Subcutaneous abdominal adipose tissue (tissue), 5 donors: ENCODE measurements around the gene MRPL22.
"Not testable (repeated sequence)": the region's sequence is repeated elsewhere in the genome, so short reads cannot be mapped to it uniquely, and the experiment has no call there.

Experiments used
- H3K27ac ChIP-seq: one replicate; pipeline ENCODE4 v1.7.0; 2013; ENCODE audit warnings: low read depth, mild to moderate bottlenecking, inconsistent platforms, low read length, moderate library complexity
- H3K27me3 ChIP-seq, 5 donors: one replicate each; pipeline ENCODE4 v1.7.0; 2013; ENCODE audit warnings: low read length in 5 of 5, inconsistent platforms in 1 of 5; ENCODE audit not compliant: control insufficient read depth in 5 of 5, insufficient read depth in 4 of 5
- H3K36me3 ChIP-seq, 5 donors: one replicate each; pipeline ENCODE4 v1.7.0; 2013; ENCODE audit warnings: low read length in 5 of 5; ENCODE audit not compliant: control insufficient read depth in 5 of 5, insufficient read depth in 5 of 5
- H3K4me1 ChIP-seq, 5 donors: one replicate each; pipeline ENCODE4 v1.7.0; 2013; ENCODE audit warnings: low read length in 5 of 5, mild to moderate bottlenecking in 3 of 5, moderate library complexity in 1 of 5; ENCODE audit not compliant: control insufficient read depth in 5 of 5, insufficient read depth in 5 of 5
- H3K4me3 ChIP-seq, 5 donors: one replicate each; pipeline ENCODE4 v1.7.0; 2013; ENCODE audit warnings: low read length in 5 of 5, low read depth in 1 of 5
- H3K9ac ChIP-seq, 5 donors: one replicate each; pipeline ENCODE4 v1.7.0; 2013; ENCODE audit warnings: low read length in 5 of 5, mild to moderate bottlenecking in 4 of 5, moderate library complexity in 3 of 5
- H3K9me3 ChIP-seq, 5 donors: one replicate each; pipeline ENCODE4 v1.7.0; 2013; ENCODE audit warnings: low read length in 5 of 5; ENCODE audit not compliant: control insufficient read depth in 5 of 5
- donor health status: healthy.
- donor health status: healthy.
- donor health status: healthy.
- donor health status: healthy.
- donor health status: healthy.

MRPL22 gene

GRCh38 chr5:154939387-154939786 is 1.5 kb upstream of the MRPL22 start:
- H3K27ac ChIP-seq, H3K4me3 ChIP-seq, H3K9me3 ChIP-seq, H3K27me3 ChIP-seq, H3K9ac ChIP-seq: not testable (repeated sequence)
- Histone ChIP-seq H3K4me1 (peaks cover 7 to 46% (median 39%) of the 10 kb centered on the region in 5 donors), H3K36me3 (peaks cover 6 to 13% (median 8%) of the 10 kb centered on the region in 5 donors)

- peak overlapping the region in 4 of 5 donors; percentile 92 to 94 (median 94) for H3K9ac ChIP-seq
- peaks cover under 1 to 13% (median 5%) of the 10 kb centered on the region in 5 donors for H3K36me3 ChIP-seq
- peak overlapping the region; percentile 76 for H3K27ac ChIP-seq
- peaks cover 7 to 46% (median 40%) of the 10 kb centered on the region in 5 donors for H3K4me1 ChIP-seq
- H3K9me3 ChIP-seq, result no peaks in the 10 kb centered on the region
- H3K27me3 ChIP-seq, result no peaks in the 10 kb centered on the region
- H3K4me3 ChIP-seq, result peak overlapping the region; percentile 93 to 99 (median 96)
Measured at GRCh38 chr5:154940375-154940771, 500 bp upstream of the MRPL22 start.

- H3K9ac ChIP-seq, result no peak overlapping the region
- H3K9me3 ChIP-seq, result no peaks in the 10 kb centered on the region
- H3K4me1 ChIP-seq, result peaks cover 2 to 25% (median 23%) of the 10 kb centered on the region in 5 donors
- H3K27ac ChIP-seq, result no peak overlapping the region
- H3K27me3 ChIP-seq, result no peaks in the 10 kb centered on the region
- peaks cover 0 to 11% (median 1%) of the 10 kb centered on the region in 5 donors for H3K36me3 ChIP-seq
- H3K4me3 ChIP-seq, result no peak overlapping the region
Measured at GRCh38 chr5:154943527-154943926, 2.7 kb downstream of the MRPL22 start.

- Histone ChIP-seq H3K27ac (no peak overlapping the region), H3K4me1 (peaks cover 2 to 31% (median 24%) of the 10 kb centered on the region in 5 donors), H3K36me3 (peaks cover 0 to 11% (median 3%) of the 10 kb centered on the region in 5 donors), H3K4me3 (no peak overlapping the region), H3K27me3 (no peaks in the 10 kb centered on the region), H3K9me3 (no peaks in the 10 kb centered on the region), H3K9ac (peak overlapping the region in 1 of 5 donors; percentile 7)
Measured at GRCh38 chr5:154944716-154945115, 3.8 kb downstream of the MRPL22 start.

GRCh38 chr5:154945695-154946301 is 4.9 kb downstream of the MRPL22 start:
- no peak overlapping the region for H3K27ac ChIP-seq
- no peak overlapping the region for H3K9ac ChIP-seq
- H3K36me3 ChIP-seq, result peaks cover 0 to 11% (median 3%) of the 10 kb centered on the region in 5 donors
- peaks cover 2 to 33% (median 23%) of the 10 kb centered on the region in 5 donors for H3K4me1 ChIP-seq
- no peak overlapping the region for H3K4me3 ChIP-seq
- no peaks in the 10 kb centered on the region for H3K9me3 ChIP-seq
- H3K27me3 ChIP-seq, result no peaks in the 10 kb centered on the region

- Histone ChIP-seq H3K4me1 (peaks cover 0 to 18% (median 6%) of the 10 kb centered on the region in 5 donors), H3K27ac (no peak overlapping the region), H3K27me3 (no peaks in the 10 kb centered on the region), H3K9ac (no peak overlapping the region), H3K36me3 (peaks cover 0 to 14% (median 3%) of the 10 kb centered on the region in 5 donors), H3K4me3 (no peak overlapping the region), H3K9me3 (no peaks in the 10 kb centered on the region)
Measured at GRCh38 chr5:154947778-154948177, 6.9 kb downstream of the MRPL22 start.

GRCh38 chr5:154948313-154948712 is 7.4 kb downstream of the MRPL22 start:
- Histone ChIP-seq H3K27me3 (no peaks in the 10 kb centered on the region), H3K9ac (no peak overlapping the region), H3K27ac (no peak overlapping the region), H3K36me3 (peaks cover 0 to 14% (median 3%) of the 10 kb centered on the region in 5 donors), H3K9me3 (no peaks in the 10 kb centered on the region), H3K4me1 (peaks cover 0 to 17% (median 6%) of the 10 kb centered on the region in 5 donors), H3K4me3 (no peak overlapping the region)

GRCh38 chr5:154949781-154950180 is 8.9 kb downstream of the MRPL22 start:
- Histone ChIP-seq H3K27ac (no peak overlapping the region), H3K4me1 (peaks cover 0 to 17% (median 6%) of the 10 kb centered on the region in 5 donors), H3K4me3 (no peak overlapping the region), H3K9ac (no peak overlapping the region), H3K36me3 (peaks cover 0 to 8% (median 0%) of the 10 kb centered on the region in 5 donors), H3K27me3 (no peaks in the 10 kb centered on the region), H3K9me3 (no peaks in the 10 kb centered on the region)

- no peaks in the 10 kb centered on the region for H3K4me1 ChIP-seq
- H3K27ac ChIP-seq, result no peak overlapping the region
- H3K27me3 ChIP-seq, result no peaks in the 10 kb centered on the region
- H3K9me3 ChIP-seq, result no peaks in the 10 kb centered on the region
- peaks cover 22 to 44% (median 27%) of the 10 kb centered on the region in 5 donors for H3K36me3 ChIP-seq
- no peak overlapping the region for H3K9ac ChIP-seq
- H3K4me3 ChIP-seq, result no peak overlapping the region
Measured at GRCh38 chr5:154956712-154957111, 15.8 kb downstream of the MRPL22 start.

GRCh38 chr5:154962494-154962893 is 21.6 kb downstream of the MRPL22 start:
- no peak overlapping the region for H3K4me3 ChIP-seq
- peaks cover 0 to 11% (median 0%) of the 10 kb centered on the region in 5 donors for H3K4me1 ChIP-seq
- peaks cover 32 to 56% (median 36%) of the 10 kb centered on the region in 5 donors for H3K36me3 ChIP-seq
- H3K27ac ChIP-seq, result no peak overlapping the region
- no peaks in the 10 kb centered on the region for H3K27me3 ChIP-seq
- H3K9me3 ChIP-seq, result no peaks in the 10 kb centered on the region
- H3K9ac ChIP-seq, result no peak overlapping the region
